ENCODE data around the gene IGFN1. TPM values are rescaled to one million over a fixed set of nuclear protein-coding genes. Genes with fewer than 3 reads are reported as not detected.

IGFN1 gene
- total and polyA plus RNA-seq, 10 of the 15 experiments (the other 5 are each of a cell fraction or from before 2014, with no cell fraction given): not detected

- Histone ChIP-seq H2AFZ (ENCODE audit: control insufficient read depth, low read depth, low read length) (no peak overlapping the region), H3K9ac (ENCODE audit: control insufficient read depth, insufficient read depth, low read length) (no peak overlapping the region), H3K4me2 (ENCODE audit: control insufficient read depth, insufficient read depth) (no peak overlapping the region), H4K20me1 (ENCODE audit: control insufficient read depth, insufficient read depth) (no peaks in the 10 kb centered on the region), H3K36me3 (ENCODE audit: control insufficient read depth in 2 of 2, insufficient read depth in 2 of 2, low read length in 1 of 2) (no peaks in the 10 kb centered on the region), H3K27me3 (replicated peaks in 1 of 2; ENCODE audit: control insufficient read depth in 2 of 2, insufficient read depth in 2 of 2, low read length in 1 of 2) (no peaks in the 10 kb centered on the region; a peak in 2 of 4 replicates), H3K4me3 (no peak overlapping the region), H3K9me3 (replicated peaks; ENCODE audit: control insufficient read depth, insufficient read depth, low read length) (no peaks in the 10 kb centered on the region), H3K79me2 (ENCODE audit: control insufficient read depth, insufficient read depth, low read length) (no peaks in the 10 kb centered on the region), H3K4me1 (ENCODE audit: control insufficient read depth, insufficient read depth, low read length) (no peaks in the 10 kb centered on the region), H3K27ac (ENCODE audit: control insufficient read depth, insufficient read depth) (no peak overlapping the region)
- ChIA-PET RAD21 (ENCODE audit: unreplicated experiment) (no interaction called here), CTCF (no interaction called here), SMC1A (ENCODE audit: uncharacterized antibody, unreplicated experiment) (interaction anchor here (0.6 kb wide), 1 partner anchor 319 kb away, joined by 4 read pairs; no protein-coding TSS in a partner anchor), POLR2A (no interaction called here)
- intact Hi-C loops (cut with micrococcal nuclease; ENCODE audit: unreplicated experiment) (no loop called here), in situ Hi-C loops (cut with MboI) (no loop called here)
- WGBS (ENCODE audit: insufficient coverage, insufficient replicate concordance, low lambda C conversion rate, missing lambda C conversion rate): 33% methylated on average over 7 of the region's 7 CpGs
- no TSS peak for BruUV-seq (replicated peaks)
- no peak for DNase-seq (ENCODE audit: low read depth, low spot score)
- TF ChIP-seq POU2F2 (IDR thresholded peaks at IDR 0.05; ENCODE audit: borderline replicate concordance, low read depth, low read length) (no peak), WRNIP1 (IDR thresholded peaks at IDR 0.05; ENCODE audit: borderline replicate concordance, low read depth, low read length) (no peak), PAX8 (IDR thresholded peaks at IDR 0.05) (no peak), MEF2B (IDR thresholded peaks at IDR 0.05; ENCODE audit: partially characterized antibody, poor library complexity, severe bottlenecking) (no peak), IRF5 (IDR thresholded peaks at IDR 0.05; ENCODE audit: borderline replicate concordance) (no peak), TCF3 (IDR thresholded peaks at IDR 0.05; ENCODE audit: borderline replicate concordance, insufficient read depth, low read depth, low read length) (no peak), HSF1 (IDR thresholded peaks at IDR 0.05; ENCODE audit: low read depth, low read length) (no peak), LARP7 (IDR thresholded peaks at IDR 0.05) (no peak)
- FAIRE-seq: no peak
- ATAC-seq: no peak
These were observed 26.0 kb upstream of the IGFN1 start for GRCh38 chr1:201164645-201165044.

Data from GM12878 (cell line).